Endothelial cell of umbilical vein (primary cell): ENCODE results near the gene TRPT1.

ENCODE experiments used
- CTCF ChIP-seq, 2 donors: IDR thresholded peaks; 1 replicate in 1 of 2; 2 replicates in 1 of 2; pipeline ENCODE4 v1.5.1; 2011; ENCODE audit warnings: low read length in 2 of 2, mild to moderate bottlenecking in 2 of 2, moderate library complexity in 2 of 2, control low read depth in 1 of 2, inconsistent platforms in 1 of 2, low read depth in 1 of 2; ENCODE audit not compliant: insufficient read depth in 1 of 2; ENCODE audit errors: extremely low read depth in 1 of 2
- EZH2 ChIP-seq: IDR thresholded peaks from 2 replicates; pipeline ENCODE4 v1.6.1; 2012; ENCODE audit warnings: borderline replicate concordance, low read depth, mild to moderate bottlenecking, moderate library complexity, low read length, inconsistent platforms; ENCODE audit not compliant: severe bottlenecking
- MAX ChIP-seq: IDR thresholded peaks from 2 replicates; pipeline ENCODE4 v1.6.1; 2011; ENCODE audit not compliant: insufficient read depth, insufficient read length
- MYC ChIP-seq: IDR thresholded peaks from one replicate; pipeline ENCODE4 v1.6.1; 2011; ENCODE audit warnings: mild to moderate bottlenecking, low read depth, low read length
- POLR2A ChIP-seq: IDR thresholded peaks from 2 replicates; pipeline ENCODE4 v1.6.1; 2012; ENCODE audit warnings: low read depth, mild to moderate bottlenecking, control low read depth, low read length

- no peak for TF ChIP-seq CTCF (IDR thresholded peaks at IDR 0.05; ENCODE audit: extremely low read depth in 1 of 2, insufficient read depth in 1 of 2, low read depth in 1 of 2, low read length in 2 of 2)
- TF ChIP-seq POLR2A: no peak
- TF ChIP-seq MAX: no peak
- no peak for TF ChIP-seq EZH2
- no peak for TF ChIP-seq MYC
Observed at GRCh38 chr11:64229090-64229743, 3.2 kb upstream of the TRPT1 start.
